Activated naive CD8-positive, alpha-beta T cell treated with anti-CD3 and anti-CD28 coated beads, Interleukin-2, amount 10 ng/mL, durations not matched to agents 7 days and 5 days (primary cell): Measurements from ENCODE around the gene CKAP2L. TPM values are rescaled to one million over a fixed set of nuclear protein-coding genes. Genes with fewer than 3 reads are reported as not detected.

Source experiments
- ATAC-seq: fragments of 150-1000 bp; cut with Tn5 transposase; one replicate; pipeline ENCODE4 v1.10.0; 2021; ENCODE audit warnings: low read depth, moderate library complexity
- POLR2A ChIA-PET: fragments of 350-600 bp; sonication (Branson Sonifier 250); formaldehyde crosslinking; loops from one replicate; lab custom pipeline; 2021; ENCODE audit warnings: antibody characterized with exemption; lab: Charles Lee
- DNase-seq: peaks from one replicate; pipeline ENCODE4 v3.0.0; 2021
- H3K27ac Mint-ChIP-seq: one replicate; pipeline ENCODE4 v1.8.0; 2022; ENCODE audit warnings: mild to moderate bottlenecking, mixed read lengths
- H3K27me3 Mint-ChIP-seq: one replicate; pipeline ENCODE4 v1.8.0; 2022; ENCODE audit warnings: mild to moderate bottlenecking, moderate library complexity, mixed read lengths
- H3K36me3 Mint-ChIP-seq: one replicate; pipeline ENCODE4 v1.8.0; 2021; ENCODE audit warnings: mild to moderate bottlenecking, mixed read lengths
- H3K4me1 Mint-ChIP-seq: one replicate; pipeline ENCODE4 v1.8.0; 2021; ENCODE audit warnings: mixed read lengths
- H3K4me3 Mint-ChIP-seq: one replicate; pipeline ENCODE4 v1.8.0; 2022; ENCODE audit warnings: mild to moderate bottlenecking, moderate library complexity, mixed read lengths
- H3K9me3 Mint-ChIP-seq: one replicate; pipeline ENCODE4 v1.8.0; 2021; ENCODE audit warnings: mixed read lengths
- total RNA-seq, 2 experiments: library from RNA; stranded (reverse); gene quantifications; one replicate each; pipeline ENCODE4 v1.2.3, GENCODE V29; 2021

Gene CKAP2L, protein sequence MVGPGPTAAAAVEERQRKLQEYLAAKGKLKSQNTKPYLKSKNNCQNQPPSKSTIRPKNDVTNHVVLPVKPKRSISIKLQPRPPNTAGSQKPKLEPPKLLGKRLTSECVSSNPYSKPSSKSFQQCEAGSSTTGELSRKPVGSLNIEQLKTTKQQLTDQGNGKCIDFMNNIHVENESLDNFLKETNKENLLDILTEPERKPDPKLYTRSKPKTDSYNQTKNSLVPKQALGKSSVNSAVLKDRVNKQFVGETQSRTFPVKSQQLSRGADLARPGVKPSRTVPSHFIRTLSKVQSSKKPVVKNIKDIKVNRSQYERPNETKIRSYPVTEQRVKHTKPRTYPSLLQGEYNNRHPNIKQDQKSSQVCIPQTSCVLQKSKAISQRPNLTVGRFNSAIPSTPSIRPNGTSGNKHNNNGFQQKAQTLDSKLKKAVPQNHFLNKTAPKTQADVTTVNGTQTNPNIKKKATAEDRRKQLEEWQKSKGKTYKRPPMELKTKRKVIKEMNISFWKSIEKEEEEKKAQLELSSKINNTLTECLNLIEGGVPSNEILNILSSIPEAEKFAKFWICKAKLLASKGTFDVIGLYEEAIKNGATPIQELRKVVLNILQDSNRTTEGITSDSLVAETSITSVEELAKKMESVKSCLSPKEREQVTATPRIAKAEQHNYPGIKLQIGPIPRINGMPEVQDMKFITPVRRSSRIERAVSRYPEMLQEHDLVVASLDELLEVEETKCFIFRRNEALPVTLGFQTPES
- total RNA-seq, result 10 to 100 TPM; 38.9 to 40.3 TPM

GRCh38 chr2:112764071-112765044 is at the start of gene CKAP2L:
TSS of gene CKAP2L (minus strand) at chr2:112764609. CDS start at chr2:112764598, 11 bp downstream.
- POLR2A ChIA-PET, result interaction anchor here (0.6 to 1.1 kb wide), 10 partner anchors 9 to 221 kb away, joined by 3 to 6 read pairs (median 3); partner anchors contain the start of gene CHCHD5
- H3K4me1 Mint-ChIP-seq, result peaks cover 39% of the 10 kb centered on the region
- H3K27me3 Mint-ChIP-seq, result no peaks in the 10 kb centered on the region
- peaks cover 41% of the 10 kb centered on the region for H3K36me3 Mint-ChIP-seq
- peak within 1 kb of the TSS; percentile 95 for H3K27ac Mint-ChIP-seq
- DNase-seq, result peak; percentile 92
- peaks cover 9% of the 10 kb centered on the region for H3K9me3 Mint-ChIP-seq
- peak within 1 kb of the TSS; percentile 87 for H3K4me3 Mint-ChIP-seq
- ATAC-seq, result peak; percentile 97

DNA sequence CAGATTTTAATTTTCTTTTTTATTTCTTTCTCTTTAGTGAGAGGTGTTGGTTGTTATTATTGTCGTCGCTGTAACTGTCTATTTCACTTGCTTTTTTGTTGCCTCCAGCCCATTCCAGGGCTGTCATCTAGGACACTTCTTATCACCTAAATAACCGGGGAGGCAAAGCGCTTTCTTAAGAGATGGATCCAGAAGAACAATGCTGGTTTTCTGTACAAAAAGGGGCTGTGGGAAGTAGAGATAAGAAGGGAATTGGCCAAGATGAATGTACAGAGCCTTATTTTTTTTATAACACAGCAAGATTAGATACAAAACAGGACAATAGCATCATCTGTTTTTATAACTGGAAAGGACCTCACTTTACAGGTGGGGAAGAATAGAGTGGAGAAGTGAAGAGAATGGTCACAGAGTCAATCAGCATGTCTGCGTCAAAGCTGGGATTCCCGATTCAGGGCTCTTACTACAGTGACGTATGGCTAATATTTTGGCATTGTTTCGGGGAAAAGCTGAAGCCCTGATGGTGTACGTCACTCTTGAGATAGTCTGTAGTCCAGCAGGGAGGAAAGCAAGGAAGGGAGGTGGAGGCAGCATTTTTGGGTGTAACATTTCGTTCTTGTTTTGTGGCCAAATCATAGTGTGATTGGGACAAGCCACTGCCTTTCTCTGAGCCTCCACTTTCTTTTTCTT is 49.0 kb upstream of the CKAP2L start:
- peaks cover 10% of the 10 kb centered on the region for H3K36me3 Mint-ChIP-seq
- H3K4me1 Mint-ChIP-seq, result peaks cover 14% of the 10 kb centered on the region
- no peak for DNase-seq
- no peak overlapping the region for H3K4me3 Mint-ChIP-seq
- POLR2A ChIA-PET, result no interaction called here
- H3K27me3 Mint-ChIP-seq, result peaks cover 3% of the 10 kb centered on the region
- peaks cover 5% of the 10 kb centered on the region for H3K9me3 Mint-ChIP-seq
- H3K27ac Mint-ChIP-seq, result no peak overlapping the region
- ATAC-seq, result no peak

- POLR2A ChIA-PET, result no interaction called here
- Mint-ChIP-seq H3K36me3 (peaks cover 12% of the 10 kb centered on the region), H3K27ac (peak overlapping the region; percentile 15), H3K9me3 (peaks cover 5% of the 10 kb centered on the region), H3K4me3 (no peak overlapping the region), H3K27me3 (peaks cover 3% of the 10 kb centered on the region), H3K4me1 (peaks cover 14% of the 10 kb centered on the region)
- ATAC-seq (no peak), DNase-seq (no peak)
Measured at GRCh38 chr2:112812318-112813267, 48.2 kb upstream of the CKAP2L start.

- peaks cover 3% of the 10 kb centered on the region for H3K27me3 Mint-ChIP-seq
- peaks cover 8% of the 10 kb centered on the region for H3K9me3 Mint-ChIP-seq
- ATAC-seq (no peak), DNase-seq (no peak)
- POLR2A ChIA-PET, result no interaction called here
- H3K36me3 Mint-ChIP-seq, result peaks cover 16% of the 10 kb centered on the region
- peaks cover 14% of the 10 kb centered on the region for H3K4me1 Mint-ChIP-seq
- H3K4me3 Mint-ChIP-seq, result no peak overlapping the region
- no peak overlapping the region for H3K27ac Mint-ChIP-seq
Measured at GRCh38 chr2:112811841-112812306, 47.5 kb upstream of the CKAP2L start.

DNA sequence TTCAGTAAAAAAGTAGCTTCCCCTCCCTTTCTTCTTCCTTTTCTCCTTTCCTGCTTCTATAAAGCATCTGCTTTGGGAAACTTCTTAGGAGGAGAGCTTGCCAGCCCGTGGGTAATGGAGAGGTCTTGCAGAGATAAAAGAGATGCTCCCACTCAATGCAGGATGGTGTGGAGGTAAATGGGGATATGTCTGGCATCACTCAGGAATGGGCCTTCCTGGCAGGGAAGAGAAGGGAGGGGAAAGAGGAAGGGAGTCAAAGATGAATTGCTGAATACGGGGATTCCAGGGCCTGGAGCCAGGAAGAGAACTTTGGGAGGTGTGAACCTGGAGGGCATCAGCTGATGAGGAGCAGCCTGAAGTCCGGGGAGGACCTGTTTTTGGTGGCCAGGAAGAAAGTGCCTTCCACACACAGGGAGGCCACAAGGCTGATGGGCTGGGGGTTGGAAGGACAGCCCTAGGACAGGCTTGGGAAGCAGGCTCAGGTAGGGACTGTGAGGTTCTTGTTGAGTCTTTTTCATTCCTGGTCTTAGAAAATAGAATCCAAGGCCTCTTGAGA is 46.9 kb upstream of the CKAP2L start:
- peak overlapping the region; percentile 50 for H3K27ac Mint-ChIP-seq
- peaks cover 3% of the 10 kb centered on the region for H3K27me3 Mint-ChIP-seq
- H3K4me1 Mint-ChIP-seq, result peaks cover 14% of the 10 kb centered on the region
- DNase-seq (no peak), ATAC-seq (no peak)
- peak overlapping the region; percentile 13 for H3K4me3 Mint-ChIP-seq
- H3K36me3 Mint-ChIP-seq, result peaks cover 19% of the 10 kb centered on the region
- POLR2A ChIA-PET, result no interaction called here
- peaks cover 8% of the 10 kb centered on the region for H3K9me3 Mint-ChIP-seq

DNA sequence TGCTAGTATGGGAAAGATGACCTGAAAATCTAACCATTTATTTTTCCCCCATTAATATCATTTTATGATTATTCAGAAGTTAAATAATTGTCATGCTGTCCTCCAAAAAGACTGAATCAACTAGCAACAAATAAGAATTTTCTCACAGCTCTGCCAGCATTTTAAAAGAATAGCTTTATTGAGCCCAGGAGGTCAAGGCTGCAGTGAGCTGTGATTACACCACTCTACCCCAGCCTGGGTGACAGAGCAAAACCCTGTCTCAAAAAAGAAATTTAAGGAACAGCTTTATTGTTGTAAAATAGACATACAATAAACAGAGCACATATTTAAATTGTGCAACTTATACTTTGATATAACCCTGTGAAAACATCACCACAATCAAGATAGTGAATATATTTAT is 44.7 kb upstream of the CKAP2L start:
- H3K36me3 Mint-ChIP-seq, result peaks cover 26% of the 10 kb centered on the region
- no peak overlapping the region for H3K4me3 Mint-ChIP-seq
- H3K9me3 Mint-ChIP-seq, result peaks cover 12% of the 10 kb centered on the region
- ATAC-seq, result no peak
- no peak overlapping the region for H3K27ac Mint-ChIP-seq
- no peak for DNase-seq
- peaks cover under 1% of the 10 kb centered on the region for H3K27me3 Mint-ChIP-seq
- H3K4me1 Mint-ChIP-seq, result peaks cover 23% of the 10 kb centered on the region
- POLR2A ChIA-PET, result no interaction called here

- no peak overlapping the region for H3K27ac Mint-ChIP-seq
- H3K4me1 Mint-ChIP-seq, result peaks cover 31% of the 10 kb centered on the region
- no peak overlapping the region for H3K4me3 Mint-ChIP-seq
- peaks cover 12% of the 10 kb centered on the region for H3K9me3 Mint-ChIP-seq
- DNase-seq (no peak), ATAC-seq (no peak)
- peaks cover 28% of the 10 kb centered on the region for H3K36me3 Mint-ChIP-seq
- POLR2A ChIA-PET, result interaction anchor here (0.5 kb wide), 1 partner anchor 63 kb away, joined by 3 read pairs; no protein-coding TSS in a partner anchor
- no peaks in the 10 kb centered on the region for H3K27me3 Mint-ChIP-seq
Measured at GRCh38 chr2:112807233-112807807, 42.9 kb upstream of the CKAP2L start.

DNA sequence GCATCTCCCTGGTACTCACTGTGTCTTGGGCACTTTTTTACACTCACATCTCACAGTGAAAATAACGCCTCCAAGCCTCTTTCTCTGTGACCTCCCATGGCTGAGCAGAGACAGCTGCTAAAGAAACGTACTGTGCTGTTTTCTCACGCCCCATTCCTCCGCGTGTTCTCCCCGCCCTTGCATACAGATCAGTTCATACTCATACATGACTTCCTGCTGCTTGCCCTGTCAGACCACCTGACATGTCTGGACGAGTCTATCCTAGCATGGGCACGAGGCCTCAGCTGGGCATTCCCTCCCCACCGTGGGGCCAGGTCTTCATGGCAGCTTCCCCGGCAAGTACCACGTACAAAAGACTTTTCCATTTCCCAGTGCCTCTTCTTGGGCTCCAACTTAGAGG is 41.1 kb upstream of the CKAP2L start:
- Mint-ChIP-seq H3K27ac (no peak overlapping the region), H3K36me3 (peaks cover 26% of the 10 kb centered on the region), H3K4me3 (no peak overlapping the region), H3K9me3 (peaks cover 10% of the 10 kb centered on the region), H3K4me1 (peaks cover 26% of the 10 kb centered on the region), H3K27me3 (no peaks in the 10 kb centered on the region)
- ATAC-seq (no peak), DNase-seq (no peak)
- POLR2A ChIA-PET, result no interaction called here

- Mint-ChIP-seq H3K4me3 (no peak overlapping the region), H3K4me1 (peaks cover 34% of the 10 kb centered on the region), H3K36me3 (peaks cover 20% of the 10 kb centered on the region), H3K27ac (peak overlapping the region; percentile 3), H3K27me3 (no peaks in the 10 kb centered on the region), H3K9me3 (peaks cover 8% of the 10 kb centered on the region)
- POLR2A ChIA-PET, result no interaction called here
- ATAC-seq (peak; percentile 44), DNase-seq (no peak)
Measured at GRCh38 chr2:112803691-112804521, 39.5 kb upstream of the CKAP2L start.

GRCh38 chr2:112800881-112801583 is 36.6 kb upstream of the CKAP2L start:
- no peak for ATAC-seq
- POLR2A ChIA-PET, result no interaction called here
- no peak for DNase-seq
- H3K27ac Mint-ChIP-seq, result no peak overlapping the region
- peaks cover 3% of the 10 kb centered on the region for H3K27me3 Mint-ChIP-seq
- H3K36me3 Mint-ChIP-seq, result peaks cover 17% of the 10 kb centered on the region
- peaks cover 9% of the 10 kb centered on the region for H3K9me3 Mint-ChIP-seq
- peaks cover 40% of the 10 kb centered on the region for H3K4me1 Mint-ChIP-seq
- no peak overlapping the region for H3K4me3 Mint-ChIP-seq
